H9 (cell line): ENCODE measurements around the gene TIMM50. TPM values are rescaled to one million over a fixed set of nuclear protein-coding genes. Genes with fewer than 3 reads are reported as not detected.

ENCODE experiments used
- DNase-seq: peaks from one replicate; pipeline ENCODE4 v3.0.0-alpha.2; 2017
- H2AFZ ChIP-seq: one replicate; pipeline ENCODE4 v1.6.1; 2013; ENCODE audit warnings: mild to moderate bottlenecking, low read length, control low read depth, moderate library complexity
- H2AK5ac ChIP-seq: 2 replicates; pipeline ENCODE4 v1.6.1; 2013; ENCODE audit warnings: low read length, control low read depth, mixed read lengths; ENCODE audit not compliant: insufficient read length
- H2BK120ac ChIP-seq: one replicate; pipeline ENCODE4 v1.6.1; 2013; ENCODE audit warnings: low read depth, mild to moderate bottlenecking, low read length, control low read depth, inconsistent platforms; ENCODE audit not compliant: poor library complexity, severe bottlenecking
- H2BK12ac ChIP-seq: 2 replicates; pipeline ENCODE4 v1.6.1; 2013; ENCODE audit warnings: low read length, control low read depth, mixed read lengths, low read depth; ENCODE audit not compliant: insufficient read length
- H2BK15ac ChIP-seq: 2 replicates; pipeline ENCODE4 v1.6.1; 2013; ENCODE audit warnings: low read depth, low read length, control low read depth
- H2BK20ac ChIP-seq: one replicate; pipeline ENCODE4 v1.6.1; 2013; ENCODE audit warnings: low read depth, mild to moderate bottlenecking, low read length, control low read depth, inconsistent platforms; ENCODE audit not compliant: poor library complexity, severe bottlenecking
- H2BK5ac ChIP-seq: 2 replicates; pipeline ENCODE4 v1.6.1; 2013; ENCODE audit warnings: low read length, control low read depth, mixed read lengths; ENCODE audit not compliant: insufficient read length
- H3K14ac ChIP-seq: 2 replicates; pipeline ENCODE4 v1.6.1; 2013; ENCODE audit warnings: low read length, control low read depth; ENCODE audit not compliant: insufficient read depth
- H3K18ac ChIP-seq: 2 replicates; pipeline ENCODE4 v1.6.1; 2013; ENCODE audit warnings: low read depth, mild to moderate bottlenecking, mixed read lengths, low read length, control low read depth; ENCODE audit not compliant: insufficient read length
- H3K23ac ChIP-seq: 2 replicates; pipeline ENCODE4 v1.6.1; 2013; ENCODE audit warnings: low read length, control low read depth, mixed read lengths, low read depth; ENCODE audit not compliant: insufficient read length
- H3K23me2 ChIP-seq: 2 replicates; pipeline ENCODE4 v1.6.1; 2013; ENCODE audit warnings: low read depth, mild to moderate bottlenecking, mixed read lengths, low read length, control low read depth; ENCODE audit not compliant: insufficient read length, poor library complexity, severe bottlenecking
- H3K27ac ChIP-seq: 2 replicates; pipeline ENCODE4 v1.5.1; 2013; ENCODE audit warnings: low read length, control low read depth, mixed read lengths, low read depth; ENCODE audit not compliant: insufficient read length
- H3K27me3 ChIP-seq: 2 replicates; pipeline ENCODE4 v1.6.1; 2013; ENCODE audit warnings: low read length, control low read depth, inconsistent platforms; ENCODE audit not compliant: insufficient read depth
- H3K4ac ChIP-seq: 2 replicates; pipeline ENCODE4 v1.6.1; 2013; ENCODE audit warnings: low read depth, mild to moderate bottlenecking, control low read depth, inconsistent platforms, low read length, moderate library complexity
- H3K4me1 ChIP-seq: 2 replicates; pipeline ENCODE4 v1.6.1; 2013; ENCODE audit warnings: low read length, control low read depth, inconsistent platforms; ENCODE audit not compliant: insufficient read depth
- H3K4me2 ChIP-seq: 2 replicates; pipeline ENCODE4 v1.6.1; 2013; ENCODE audit warnings: low read length, control low read depth, mixed read lengths; ENCODE audit not compliant: insufficient read length, insufficient read depth
- H3K56ac ChIP-seq: 2 replicates; pipeline ENCODE4 v1.6.1; 2013; ENCODE audit warnings: low read depth, mild to moderate bottlenecking, mixed read lengths, low read length, control low read depth; ENCODE audit not compliant: insufficient read length
- H3K79me1 ChIP-seq: 2 replicates; pipeline ENCODE4 v1.6.1; 2013; ENCODE audit warnings: low read depth, mild to moderate bottlenecking, moderate library complexity, low read length, control low read depth, inconsistent platforms; ENCODE audit not compliant: insufficient read depth, poor library complexity, severe bottlenecking
- H3K79me2 ChIP-seq: 2 replicates; pipeline ENCODE4 v1.6.1; 2013; ENCODE audit warnings: low read length, control low read depth, inconsistent platforms; ENCODE audit not compliant: insufficient read depth
- H3K9ac ChIP-seq: 2 replicates; pipeline ENCODE4 v1.6.1; 2013; ENCODE audit warnings: low read length, control low read depth, mixed read lengths; ENCODE audit not compliant: insufficient read length; ENCODE audit errors: extremely low read depth
- H3K9me3 ChIP-seq: one replicate; pipeline ENCODE4 v1.6.1; 2013; ENCODE audit warnings: low read depth, low read length, inconsistent platforms; ENCODE audit not compliant: control insufficient read depth
- H3T11ph ChIP-seq: one replicate; pipeline ENCODE4 v1.6.1; 2013; ENCODE audit warnings: mild to moderate bottlenecking, low read length, control low read depth, inconsistent platforms
- H4K20me1 ChIP-seq: one replicate; pipeline ENCODE4 v1.6.1; 2013; ENCODE audit not compliant: control insufficient read depth, insufficient read length, insufficient read depth
- H4K5ac ChIP-seq: 2 replicates; pipeline ENCODE4 v1.6.1; 2013; ENCODE audit warnings: low read depth, mild to moderate bottlenecking, mixed read lengths, low read length, control low read depth; ENCODE audit not compliant: insufficient read length
- H4K8ac ChIP-seq: replicated peaks from 2 replicates; pipeline ENCODE4 v1.6.1; 2013; ENCODE audit warnings: low read length, control low read depth, mixed read lengths, low read depth; ENCODE audit not compliant: insufficient read length
- H4K91ac ChIP-seq: 2 replicates; pipeline ENCODE4 v1.6.1; 2013; ENCODE audit warnings: low read depth, mild to moderate bottlenecking, moderate library complexity, mixed read lengths, low read length, control low read depth; ENCODE audit not compliant: insufficient read length
- H3K27ac Mint-ChIP-seq, 3 experiments: 2 replicates in 2 of 3; 3 replicates in 1 of 3; pipeline ENCODE4 v1.8.0; 2020 to 2021; ENCODE audit warnings: mixed read lengths in 3 of 3, mild to moderate bottlenecking in 1 of 3, moderate library complexity in 1 of 3
- H3K27me3 Mint-ChIP-seq: 2 replicates; pipeline ENCODE4 v1.8.0; 2021; ENCODE audit warnings: low read depth, mild to moderate bottlenecking, moderate library complexity, mixed read lengths
- H3K36me3 Mint-ChIP-seq, 3 experiments: 2 replicates in 2 of 3; 3 replicates in 1 of 3; pipeline ENCODE4 v1.8.0; 2020 to 2021; ENCODE audit warnings: low read depth in 3 of 3, mixed read lengths in 3 of 3; ENCODE audit not compliant: insufficient read depth in 1 of 3
- H3K4me1 Mint-ChIP-seq, 2 experiments: 2 replicates each; pipeline ENCODE4 v1.8.0; 2020; ENCODE audit warnings: mixed read lengths in 2 of 2
- H3K4me3 Mint-ChIP-seq, 2 experiments: 2 replicates in 1 of 2; 3 replicates in 1 of 2; pipeline ENCODE4 v1.8.0; 2020 to 2021; ENCODE audit warnings: mild to moderate bottlenecking in 2 of 2, mixed read lengths in 2 of 2, moderate library complexity in 1 of 2
- H3K9me3 Mint-ChIP-seq, 2 experiments: 2 replicates in 1 of 2; 3 replicates in 1 of 2; pipeline ENCODE4 v1.8.0; 2020; ENCODE audit warnings: mild to moderate bottlenecking in 2 of 2, mixed read lengths in 2 of 2, moderate library complexity in 1 of 2
- WGBS: extraction: QIAGEN DNeasy Blood & Tissue Kit; methylation state at CpG from one replicate; pipeline ENCODE4 v1.1.7; 2013; ENCODE audit warnings: missing lambda C conversion rate, low lambda C conversion rate, mixed read lengths; ENCODE audit not compliant: insufficient read length; ENCODE audit errors: extremely low coverage; 5-methylcytosine and 5-hydroxymethylcytosine counted together
- total RNA-seq: library from RNA; stranded (reverse); gene quantifications from 2 replicates; pipeline ENCODE4 v1.2.1, GENCODE V29; 2021
- TF ChIP-seq, protein P1 (sequence below): fragments of 200-600 bp; sonication (generic); conservative IDR thresholded peaks from 3 replicates; pipeline ENCODE4 v1.8.0; 2021; ENCODE audit warnings: antibody characterized with exemption, mild to moderate bottlenecking

TIMM50 gene
- total RNA-seq, 1 experiment from 2014 or later, result 128 TPM

DNA sequence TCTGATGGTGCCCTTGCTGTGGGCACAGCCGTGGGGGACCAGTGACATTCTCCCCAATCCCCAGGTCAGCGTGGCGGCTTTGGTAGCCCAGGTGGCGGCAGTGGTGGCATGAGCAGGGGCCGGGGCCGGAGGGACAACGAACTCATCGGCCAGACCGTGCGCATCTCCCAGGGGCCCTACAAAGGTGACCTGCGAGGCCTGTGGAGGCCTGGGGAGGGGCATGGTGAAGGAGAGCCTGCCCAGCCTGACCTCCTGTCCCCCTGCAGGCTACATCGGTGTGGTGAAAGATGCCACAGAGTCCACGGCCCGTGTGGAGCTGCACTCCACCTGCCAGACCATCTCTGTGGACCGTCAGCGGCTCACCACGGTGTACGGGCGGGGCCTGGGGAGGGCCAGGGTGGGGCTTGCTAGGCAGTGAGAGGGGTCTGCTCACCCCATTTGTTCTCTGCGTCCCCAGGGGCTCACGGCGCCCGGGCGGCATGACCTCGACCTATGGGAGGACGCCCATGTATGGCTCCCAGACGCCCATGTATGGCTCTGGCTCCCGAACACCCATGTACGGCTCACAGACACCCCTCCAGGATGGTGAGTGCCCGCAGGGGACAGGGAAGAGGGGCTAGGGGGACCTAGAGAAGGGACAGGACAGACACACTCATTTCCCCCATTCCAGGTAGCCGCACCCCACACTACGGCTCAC lies 7.7 kb upstream of the TIMM50 start:
- no peak overlapping the region for H3K18ac ChIP-seq
- no peak overlapping the region for H3K9ac ChIP-seq
- H4K91ac ChIP-seq, result no peak overlapping the region
- no peak overlapping the region for H3K14ac ChIP-seq
- H3K4ac ChIP-seq, result no peak overlapping the region
- TF ChIP-seq, protein P1, sequence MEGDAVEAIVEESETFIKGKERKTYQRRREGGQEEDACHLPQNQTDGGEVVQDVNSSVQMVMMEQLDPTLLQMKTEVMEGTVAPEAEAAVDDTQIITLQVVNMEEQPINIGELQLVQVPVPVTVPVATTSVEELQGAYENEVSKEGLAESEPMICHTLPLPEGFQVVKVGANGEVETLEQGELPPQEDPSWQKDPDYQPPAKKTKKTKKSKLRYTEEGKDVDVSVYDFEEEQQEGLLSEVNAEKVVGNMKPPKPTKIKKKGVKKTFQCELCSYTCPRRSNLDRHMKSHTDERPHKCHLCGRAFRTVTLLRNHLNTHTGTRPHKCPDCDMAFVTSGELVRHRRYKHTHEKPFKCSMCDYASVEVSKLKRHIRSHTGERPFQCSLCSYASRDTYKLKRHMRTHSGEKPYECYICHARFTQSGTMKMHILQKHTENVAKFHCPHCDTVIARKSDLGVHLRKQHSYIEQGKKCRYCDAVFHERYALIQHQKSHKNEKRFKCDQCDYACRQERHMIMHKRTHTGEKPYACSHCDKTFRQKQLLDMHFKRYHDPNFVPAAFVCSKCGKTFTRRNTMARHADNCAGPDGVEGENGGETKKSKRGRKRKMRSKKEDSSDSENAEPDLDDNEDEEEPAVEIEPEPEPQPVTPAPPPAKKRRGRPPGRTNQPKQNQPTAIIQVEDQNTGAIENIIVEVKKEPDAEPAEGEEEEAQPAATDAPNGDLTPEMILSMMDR, result no peak
- no peaks in the 10 kb centered on the region for H3K23me2 ChIP-seq
- H3K23ac ChIP-seq, result no peak overlapping the region
- no peak overlapping the region for H4K8ac ChIP-seq
- no peak overlapping the region for H2BK120ac ChIP-seq
- no peak overlapping the region for H3K27ac Mint-ChIP-seq
- no peaks in the 10 kb centered on the region for H3K27me3 ChIP-seq
- H2BK15ac ChIP-seq, result no peak overlapping the region
- H3K79me1 ChIP-seq, result no peaks in the 10 kb centered on the region
- no peaks in the 10 kb centered on the region for H3K9me3 ChIP-seq
- H3K27me3 Mint-ChIP-seq, result no peaks in the 10 kb centered on the region; the same call in 1 of the 2 replicates
- H3K36me3 Mint-ChIP-seq, result peaks cover 50 to 86% (median 82%) of the 10 kb centered on the region in 3 experiments; a peak in 6 of 7 replicates
- H2BK12ac ChIP-seq, result no peak overlapping the region
- WGBS, result no CpG with 5 or more reads among the region's 32 CpGs
- no peak overlapping the region for H3T11ph ChIP-seq
- peaks cover 0 to 5% of the 10 kb centered on the region in 2 experiments; a peak in 1 of 4 replicates for H3K4me1 Mint-ChIP-seq
- H3K4me1 ChIP-seq, result no peaks in the 10 kb centered on the region
- no peak overlapping the region for H2AK5ac ChIP-seq
- H2AFZ ChIP-seq, result no peak overlapping the region
- no peaks in the 10 kb centered on the region; a peak in 1 of 5 replicates for H3K9me3 Mint-ChIP-seq
- no peak overlapping the region for H4K5ac ChIP-seq
- no peak overlapping the region for H2BK5ac ChIP-seq
- H3K4me3 Mint-ChIP-seq, result no peak overlapping the region
- DNase-seq, result no peak
- H4K20me1 ChIP-seq, result no peaks in the 10 kb centered on the region
- H3K27ac ChIP-seq, result no peak overlapping the region
- no peak overlapping the region for H3K4me2 ChIP-seq
- H3K79me2 ChIP-seq, result no peaks in the 10 kb centered on the region
- no peak overlapping the region for H2BK20ac ChIP-seq
- H3K56ac ChIP-seq, result no peak overlapping the region
